Measurements from ENCODE around the gene BRICD5.

DNA sequence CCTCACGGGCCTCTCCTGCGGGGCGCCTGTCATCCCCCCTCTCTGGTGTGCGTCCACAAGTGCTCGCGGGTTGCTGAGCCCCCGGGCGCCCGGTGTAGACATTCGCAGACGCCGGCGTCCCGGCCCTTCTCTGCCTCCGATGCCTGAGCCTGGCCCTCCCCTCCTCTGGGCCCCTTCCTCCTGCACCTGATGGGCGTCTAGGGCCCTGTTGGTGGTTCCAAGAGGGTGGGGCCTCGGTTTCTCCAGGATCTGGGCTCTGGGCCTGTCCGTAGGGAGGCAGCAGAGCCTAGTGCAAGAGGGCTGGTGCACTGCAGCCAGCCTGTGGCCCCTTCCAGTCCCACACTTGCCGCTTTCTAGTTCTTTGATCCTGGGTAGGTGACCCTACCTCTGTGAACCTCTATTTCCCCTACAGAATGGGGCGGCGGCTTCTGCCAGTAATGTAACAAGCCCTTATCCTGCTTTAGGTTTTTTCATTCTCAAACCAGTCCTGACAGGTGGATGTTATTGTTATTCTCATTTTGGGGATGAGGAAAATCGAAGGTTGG, 13.4 kb upstream of the BRICD5 start:
- TF ChIP-seq POLR2A (IDR thresholded peaks at IDR 0.05; ENCODE audit: low read depth, low read length) (no peak), POLR2AphosphoS5 (IDR thresholded peaks at IDR 0.05; ENCODE audit: low read depth, low read length) (no peak), SPI1 (IDR thresholded peaks at IDR 0.05; ENCODE audit: low read depth, low read length) (no peak), TAF1 (IDR thresholded peaks at IDR 0.05; ENCODE audit: low read depth, low read length) (no peak), POU2F2 (IDR thresholded peaks at IDR 0.05; ENCODE audit: low read depth, low read length) (no peak)

All from GM12891 (cell line).